Measurements from ENCODE around the gene EIF3D. TPM values are rescaled to one million over a fixed set of nuclear protein-coding genes. Genes with fewer than 3 reads are reported as not detected.

EIF3D gene
- total RNA-seq, 1 experiment from 2014 or later = 237 TPM

GRCh38 chr22:36554098-36554497 lies 25.1 kb upstream of the EIF3D start (continued):
- TF ChIP-seq USF2 (CRISPR knock-in tag; IDR thresholded peaks at IDR 0.05) = no peak
- TF ChIP-seq ZNF671 (CRISPR knock-in tag; IDR thresholded peaks at IDR 0.05) = no peak
- TF ChIP-seq, protein P1, sequence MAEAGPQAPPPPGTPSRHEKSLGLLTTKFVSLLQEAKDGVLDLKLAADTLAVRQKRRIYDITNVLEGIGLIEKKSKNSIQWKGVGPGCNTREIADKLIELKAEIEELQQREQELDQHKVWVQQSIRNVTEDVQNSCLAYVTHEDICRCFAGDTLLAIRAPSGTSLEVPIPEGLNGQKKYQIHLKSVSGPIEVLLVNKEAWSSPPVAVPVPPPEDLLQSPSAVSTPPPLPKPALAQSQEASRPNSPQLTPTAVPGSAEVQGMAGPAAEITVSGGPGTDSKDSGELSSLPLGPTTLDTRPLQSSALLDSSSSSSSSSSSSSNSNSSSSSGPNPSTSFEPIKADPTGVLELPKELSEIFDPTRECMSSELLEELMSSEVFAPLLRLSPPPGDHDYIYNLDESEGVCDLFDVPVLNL (CRISPR knock-in tag; IDR thresholded peaks at IDR 0.05; ENCODE audit: borderline replicate concordance, low read depth) = no peak
- no peak for TF ChIP-seq ETV6 (CRISPR knock-in tag; IDR thresholded peaks at IDR 0.05)
- no peak for TF ChIP-seq CBFB (CRISPR knock-in tag; IDR thresholded peaks at IDR 0.05; ENCODE audit: low read depth)
- TF ChIP-seq TP53 (CRISPR knock-in tag; IDR thresholded peaks at IDR 0.05) = no peak
- no peak for TF ChIP-seq JAZF1 (CRISPR knock-in tag; IDR thresholded peaks at IDR 0.05)
- no peak for TF ChIP-seq ZNF317 (CRISPR knock-in tag; IDR thresholded peaks at IDR 0.05; ENCODE audit: borderline replicate concordance, low read depth)
- no peak for TF ChIP-seq CREM (CRISPR knock-in tag; IDR thresholded peaks at IDR 0.05)
- TF ChIP-seq ZNF219 (CRISPR knock-in tag; IDR thresholded peaks at IDR 0.05; ENCODE audit: borderline replicate concordance) = no peak
- TF ChIP-seq, protein P2, sequence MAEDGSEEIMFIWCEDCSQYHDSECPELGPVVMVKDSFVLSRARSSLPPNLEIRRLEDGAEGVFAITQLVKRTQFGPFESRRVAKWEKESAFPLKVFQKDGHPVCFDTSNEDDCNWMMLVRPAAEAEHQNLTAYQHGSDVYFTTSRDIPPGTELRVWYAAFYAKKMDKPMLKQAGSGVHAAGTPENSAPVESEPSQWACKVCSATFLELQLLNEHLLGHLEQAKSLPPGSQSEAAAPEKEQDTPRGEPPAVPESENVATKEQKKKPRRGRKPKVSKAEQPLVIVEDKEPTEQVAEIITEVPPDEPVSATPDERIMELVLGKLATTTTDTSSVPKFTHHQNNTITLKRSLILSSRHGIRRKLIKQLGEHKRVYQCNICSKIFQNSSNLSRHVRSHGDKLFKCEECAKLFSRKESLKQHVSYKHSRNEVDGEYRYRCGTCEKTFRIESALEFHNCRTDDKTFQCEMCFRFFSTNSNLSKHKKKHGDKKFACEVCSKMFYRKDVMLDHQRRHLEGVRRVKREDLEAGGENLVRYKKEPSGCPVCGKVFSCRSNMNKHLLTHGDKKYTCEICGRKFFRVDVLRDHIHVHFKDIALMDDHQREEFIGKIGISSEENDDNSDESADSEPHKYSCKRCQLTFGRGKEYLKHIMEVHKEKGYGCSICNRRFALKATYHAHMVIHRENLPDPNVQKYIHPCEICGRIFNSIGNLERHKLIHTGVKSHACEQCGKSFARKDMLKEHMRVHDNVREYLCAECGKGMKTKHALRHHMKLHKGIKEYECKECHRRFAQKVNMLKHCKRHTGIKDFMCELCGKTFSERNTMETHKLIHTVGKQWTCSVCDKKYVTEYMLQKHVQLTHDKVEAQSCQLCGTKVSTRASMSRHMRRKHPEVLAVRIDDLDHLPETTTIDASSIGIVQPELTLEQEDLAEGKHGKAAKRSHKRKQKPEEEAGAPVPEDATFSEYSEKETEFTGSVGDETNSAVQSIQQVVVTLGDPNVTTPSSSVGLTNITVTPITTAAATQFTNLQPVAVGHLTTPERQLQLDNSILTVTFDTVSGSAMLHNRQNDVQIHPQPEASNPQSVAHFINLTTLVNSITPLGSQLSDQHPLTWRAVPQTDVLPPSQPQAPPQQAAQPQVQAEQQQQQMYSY (CRISPR knock-in tag; IDR thresholded peaks at IDR 0.05) = no peak
- TF ChIP-seq, protein P3, sequence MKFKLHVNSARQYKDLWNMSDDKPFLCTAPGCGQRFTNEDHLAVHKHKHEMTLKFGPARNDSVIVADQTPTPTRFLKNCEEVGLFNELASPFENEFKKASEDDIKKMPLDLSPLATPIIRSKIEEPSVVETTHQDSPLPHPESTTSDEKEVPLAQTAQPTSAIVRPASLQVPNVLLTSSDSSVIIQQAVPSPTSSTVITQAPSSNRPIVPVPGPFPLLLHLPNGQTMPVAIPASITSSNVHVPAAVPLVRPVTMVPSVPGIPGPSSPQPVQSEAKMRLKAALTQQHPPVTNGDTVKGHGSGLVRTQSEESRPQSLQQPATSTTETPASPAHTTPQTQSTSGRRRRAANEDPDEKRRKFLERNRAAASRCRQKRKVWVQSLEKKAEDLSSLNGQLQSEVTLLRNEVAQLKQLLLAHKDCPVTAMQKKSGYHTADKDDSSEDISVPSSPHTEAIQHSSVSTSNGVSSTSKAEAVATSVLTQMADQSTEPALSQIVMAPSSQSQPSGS (CRISPR knock-in tag; IDR thresholded peaks at IDR 0.05; ENCODE audit: borderline replicate concordance, low read depth) = no peak

DNA sequence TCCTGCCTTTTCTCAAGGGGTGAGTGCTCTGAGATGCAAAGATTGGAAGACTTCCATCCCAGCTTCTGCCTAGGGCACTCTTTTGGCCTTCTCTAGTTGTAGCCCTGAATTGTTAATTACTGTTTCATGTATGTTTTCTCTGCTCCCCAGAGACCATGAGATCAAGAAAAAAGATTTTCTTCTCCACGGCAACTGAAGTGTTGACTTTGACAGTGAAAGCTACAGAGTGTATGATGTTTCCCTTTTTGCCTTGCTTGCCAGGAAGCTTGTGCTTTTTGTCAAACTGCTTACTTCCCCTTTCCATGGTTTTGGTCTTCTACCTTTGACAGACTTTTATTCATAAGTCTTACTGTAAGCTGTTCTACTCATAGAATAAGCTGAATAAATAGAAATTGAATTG lies 23.3 kb upstream of the EIF3D start:
- CTCF ChIA-PET = interaction anchor here (0.6 to 1.4 kb wide), 5 partner anchors 18 to 304 kb away, joined by 3 to 5 read pairs (median 4); partner anchors contain the start of gene IFT27
- DNase-seq (ENCODE audit: low spot score) = no peak
- POLR2A ChIA-PET = interaction anchor here (0.5 kb wide), 1 partner anchor 31 kb away, joined by 4 read pairs; no protein-coding TSS in a partner anchor
- Mint-ChIP-seq H3K27me3 (ENCODE audit: low read depth) (no peaks in the 10 kb centered on the region), H3K27ac (no peak overlapping the region), H3K36me3 (no peaks in the 10 kb centered on the region), H3K4me3 (no peak overlapping the region), H3K9me3 (no peaks in the 10 kb centered on the region), H3K4me1 (peaks cover 16% of the 10 kb centered on the region)
- ATAC-seq = no peak
- TF ChIP-seq, protein P4, sequence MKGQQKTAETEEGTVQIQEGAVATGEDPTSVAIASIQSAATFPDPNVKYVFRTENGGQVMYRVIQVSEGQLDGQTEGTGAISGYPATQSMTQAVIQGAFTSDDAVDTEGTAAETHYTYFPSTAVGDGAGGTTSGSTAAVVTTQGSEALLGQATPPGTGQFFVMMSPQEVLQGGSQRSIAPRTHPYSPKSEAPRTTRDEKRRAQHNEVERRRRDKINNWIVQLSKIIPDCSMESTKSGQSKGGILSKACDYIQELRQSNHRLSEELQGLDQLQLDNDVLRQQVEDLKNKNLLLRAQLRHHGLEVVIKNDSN (CRISPR knock-in tag; IDR thresholded peaks at IDR 0.05) = no peak
- TF ChIP-seq ZBTB21 (CRISPR knock-in tag; IDR thresholded peaks at IDR 0.05; ENCODE audit: borderline replicate concordance) (no peak), MXD4 (CRISPR knock-in tag; IDR thresholded peaks at IDR 0.05; ENCODE audit: borderline replicate concordance) (no peak), CREM (CRISPR knock-in tag; IDR thresholded peaks at IDR 0.05) (no peak), ZNF138 (CRISPR knock-in tag; conservative IDR thresholded peaks at IDR 0.05) (no peak), ELF4 (CRISPR knock-in tag; IDR thresholded peaks at IDR 0.05; ENCODE audit: low read depth) (no peak), ESRRA (CRISPR knock-in tag; IDR thresholded peaks at IDR 0.05; ENCODE audit: borderline replicate concordance) (no peak), ZNF532 (CRISPR knock-in tag; IDR thresholded peaks at IDR 0.05; ENCODE audit: borderline replicate concordance) (no peak), NFYB (CRISPR knock-in tag; conservative IDR thresholded peaks at IDR 0.05; ENCODE audit: low read depth) (no peak)
- TF ChIP-seq, protein P5, sequence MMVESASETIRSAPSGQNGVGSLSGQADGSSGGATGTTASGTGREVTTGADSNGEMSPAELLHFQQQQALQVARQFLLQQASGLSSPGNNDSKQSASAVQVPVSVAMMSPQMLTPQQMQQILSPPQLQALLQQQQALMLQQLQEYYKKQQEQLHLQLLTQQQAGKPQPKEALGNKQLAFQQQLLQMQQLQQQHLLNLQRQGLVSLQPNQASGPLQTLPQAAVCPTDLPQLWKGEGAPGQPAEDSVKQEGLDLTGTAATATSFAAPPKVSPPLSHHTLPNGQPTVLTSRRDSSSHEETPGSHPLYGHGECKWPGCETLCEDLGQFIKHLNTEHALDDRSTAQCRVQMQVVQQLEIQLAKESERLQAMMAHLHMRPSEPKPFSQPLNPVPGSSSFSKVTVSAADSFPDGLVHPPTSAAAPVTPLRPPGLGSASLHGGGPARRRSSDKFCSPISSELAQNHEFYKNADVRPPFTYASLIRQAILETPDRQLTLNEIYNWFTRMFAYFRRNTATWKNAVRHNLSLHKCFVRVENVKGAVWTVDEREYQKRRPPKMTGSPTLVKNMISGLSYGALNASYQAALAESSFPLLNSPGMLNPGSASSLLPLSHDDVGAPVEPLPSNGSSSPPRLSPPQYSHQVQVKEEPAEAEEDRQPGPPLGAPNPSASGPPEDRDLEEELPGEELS (CRISPR knock-in tag; IDR thresholded peaks at IDR 0.05) = no peak

All from WTC11 (cell line).